Stimulated activated CD8-positive, alpha-beta memory T cell treated with anti-CD3 and anti-CD28 coated beads, Interleukin-15, amount 100 ng/mL, for 4 hours (primary cell): ENCODE measurements around the gene DSC1.
"Not testable (repeated sequence)": the region's sequence is repeated elsewhere in the genome, so short reads cannot be mapped to it uniquely, and the experiment has no call there.

Source experiments
- DNase-seq, 2 donors: peaks; one replicate each; pipeline ENCODE4 v3.0.0-alpha.2; 2020; ENCODE audit warnings: low read depth in 2 of 2

The DSC1 gene

GRCh38 chr18:31162825-31163435, at the start of gene DSC1:
DSC1 (minus strand) TSS chr18:31162856; CDS start chr18:31162594, 262 bp downstream.
- no peak for DNase-seq

- no peak for DNase-seq
These were observed 48.4 kb upstream of the DSC1 start for GRCh38 chr18:31211047-31211446.

- DNase-seq = no peak
These were observed 46.4 kb upstream of the DSC1 start for GRCh38 chr18:31209041-31209440.

GRCh38 chr18:31207391-31207790, 44.7 kb upstream of the DSC1 start:
- DNase-seq = no peak

- no peak for DNase-seq
These were observed 44.2 kb upstream of the DSC1 start for GRCh38 chr18:31206787-31207381.

- no peak for DNase-seq
These were observed 43.4 kb upstream of the DSC1 start for GRCh38 chr18:31206071-31206470.

- no peak for DNase-seq
These were observed 42.6 kb upstream of the DSC1 start for GRCh38 chr18:31205273-31205672.

GRCh38 chr18:31204833-31205232, 42.2 kb upstream of the DSC1 start:
- DNase-seq = no peak

- DNase-seq = no peak
These were observed 41.5 kb upstream of the DSC1 start for GRCh38 chr18:31204166-31204565.

GRCh38 chr18:31203794-31204148, 41.1 kb upstream of the DSC1 start:
- no peak for DNase-seq

GRCh38 chr18:31203096-31203793, 40.6 kb upstream of the DSC1 start:
- no peak for DNase-seq

- no peak for DNase-seq
These were observed 36.6 kb upstream of the DSC1 start for GRCh38 chr18:31199190-31199769.

- no peak for DNase-seq
These were observed 35.0 kb upstream of the DSC1 start for GRCh38 chr18:31197676-31198075.

- DNase-seq = no peak
These were observed 32.4 kb upstream of the DSC1 start for GRCh38 chr18:31195063-31195462.

GRCh38 chr18:31192086-31192776, 29.6 kb upstream of the DSC1 start:
- no peak for DNase-seq

- no peak for DNase-seq
These were observed 28.3 kb upstream of the DSC1 start for GRCh38 chr18:31190919-31191318.

GRCh38 chr18:31189757-31190156, 27.1 kb upstream of the DSC1 start:
- no peak for DNase-seq

GRCh38 chr18:31185186-31185950, 22.7 kb upstream of the DSC1 start:
- DNase-seq = no peak

- no peak for DNase-seq
These were observed 20.6 kb upstream of the DSC1 start for GRCh38 chr18:31183302-31183701.

GRCh38 chr18:31177369-31177768, 14.7 kb upstream of the DSC1 start:
- not testable (repeated sequence) for DNase-seq

GRCh38 chr18:31176531-31176930, 13.9 kb upstream of the DSC1 start:
- DNase-seq = no peak
